ENCODE measurements around the gene ETFB.

The ETFB gene

GRCh38 chr19:51389143-51389542 is 23.0 kb upstream of the ETFB start:
- H3K36me3 Mint-ChIP-seq (ENCODE audit: low read depth), result no peaks in the 10 kb centered on the region
- no peak overlapping the region for H3K4me3 Mint-ChIP-seq
- no peak overlapping the region for H3K27ac Mint-ChIP-seq
- no peaks in the 10 kb centered on the region for H3K27me3 Mint-ChIP-seq
- H3K9me3 Mint-ChIP-seq, result no peaks in the 10 kb centered on the region
- intact Hi-C loops (cut with micrococcal nuclease), result no loop called here
- H3K4me1 Mint-ChIP-seq (ENCODE audit: low read depth), result peaks cover 21% of the 10 kb centered on the region

GRCh38 chr19:51387924-51388389 is 21.8 kb upstream of the ETFB start, which contains the start of gene LIM2:
Gene LIM2, minus strand, starts transcription at chr19:51387974. Its CDS starts 531 bp downstream, at chr19:51387443.
- Mint-ChIP-seq H3K27ac (peak within 1 kb of the TSS; percentile 18), H3K9me3 (no peaks in the 10 kb centered on the region), H3K36me3 (ENCODE audit: low read depth) (no peaks in the 10 kb centered on the region), H3K4me1 (ENCODE audit: low read depth) (peaks cover 21% of the 10 kb centered on the region), H3K27me3 (no peaks in the 10 kb centered on the region), H3K4me3 (no peak within 1 kb of the TSS)
- intact Hi-C loops (cut with micrococcal nuclease), result no loop called here

GRCh38 chr19:51386882-51387520 is 20.8 kb upstream of the ETFB start:
- peak overlapping the region; percentile 8 for H3K27ac Mint-ChIP-seq
- intact Hi-C loops (cut with micrococcal nuclease), result no loop called here
- no peaks in the 10 kb centered on the region for H3K9me3 Mint-ChIP-seq
- H3K27me3 Mint-ChIP-seq, result no peaks in the 10 kb centered on the region
- no peaks in the 10 kb centered on the region for H3K36me3 Mint-ChIP-seq (ENCODE audit: low read depth)
- H3K4me1 Mint-ChIP-seq (ENCODE audit: low read depth), result peaks cover 21% of the 10 kb centered on the region
- H3K4me3 Mint-ChIP-seq, result no peak overlapping the region

- no peaks in the 10 kb centered on the region for H3K27me3 Mint-ChIP-seq
- peaks cover 7% of the 10 kb centered on the region for H3K9me3 Mint-ChIP-seq
- H3K27ac Mint-ChIP-seq, result no peak overlapping the region
- intact Hi-C loops (cut with micrococcal nuclease), result no loop called here
- H3K36me3 Mint-ChIP-seq (ENCODE audit: low read depth), result no peaks in the 10 kb centered on the region
- no peak overlapping the region for H3K4me3 Mint-ChIP-seq
- peaks cover 6% of the 10 kb centered on the region for H3K4me1 Mint-ChIP-seq (ENCODE audit: low read depth)
Measured at GRCh38 chr19:51382004-51382403, 15.8 kb upstream of the ETFB start.

- Mint-ChIP-seq H3K9me3 (peaks cover 7% of the 10 kb centered on the region), H3K4me1 (ENCODE audit: low read depth) (peaks cover 4% of the 10 kb centered on the region), H3K27me3 (no peaks in the 10 kb centered on the region), H3K36me3 (ENCODE audit: low read depth) (no peaks in the 10 kb centered on the region), H3K4me3 (no peak overlapping the region), H3K27ac (no peak overlapping the region)
- intact Hi-C loops (cut with micrococcal nuclease), result no loop called here
Measured at GRCh38 chr19:51380379-51380778, 14.2 kb upstream of the ETFB start.

- no peak overlapping the region for H3K27ac Mint-ChIP-seq
- peaks cover 20% of the 10 kb centered on the region for H3K4me1 Mint-ChIP-seq (ENCODE audit: low read depth)
Measured at GRCh38 chr19:51377422-51377821, 11.2 kb upstream of the ETFB start.

GRCh38 chr19:51375504-51376221 is 9.5 kb upstream of the ETFB start:
- H3K36me3 Mint-ChIP-seq (ENCODE audit: low read depth), result no peaks in the 10 kb centered on the region
- H3K4me3 Mint-ChIP-seq, result no peak overlapping the region
- H3K4me1 Mint-ChIP-seq (ENCODE audit: low read depth), result peaks cover 37% of the 10 kb centered on the region
- no peaks in the 10 kb centered on the region for H3K27me3 Mint-ChIP-seq
- no peaks in the 10 kb centered on the region for H3K9me3 Mint-ChIP-seq
- intact Hi-C loops (cut with micrococcal nuclease), result no loop called here
- no peak overlapping the region for H3K27ac Mint-ChIP-seq

More at GRCh38 chr19:51377422-51377821, 11.2 kb upstream of the ETFB start:
- Mint-ChIP-seq H3K4me3 (no peak overlapping the region), H3K36me3 (ENCODE audit: low read depth) (no peaks in the 10 kb centered on the region), H3K9me3 (peaks cover 7% of the 10 kb centered on the region), H3K27me3 (no peaks in the 10 kb centered on the region)
- intact Hi-C loops (cut with micrococcal nuclease), result no loop called here

GRCh38 chr19:51372649-51373504 is 6.7 kb upstream of the ETFB start, which contains the start of gene NKG7:
Gene NKG7, minus strand, starts transcription at chr19:51372654. Its CDS starts 119 bp downstream, at chr19:51372535.
- H3K36me3 Mint-ChIP-seq (ENCODE audit: low read depth), result peaks cover 2% of the 10 kb centered on the region
- H3K27ac Mint-ChIP-seq, result no peak within 1 kb of the TSS
- peaks cover 49% of the 10 kb centered on the region for H3K4me1 Mint-ChIP-seq (ENCODE audit: low read depth)
- H3K4me3 Mint-ChIP-seq, result no peak within 1 kb of the TSS
- H3K27me3 Mint-ChIP-seq, result no peaks in the 10 kb centered on the region
- intact Hi-C loops (cut with micrococcal nuclease), result no loop called here
- no peaks in the 10 kb centered on the region for H3K9me3 Mint-ChIP-seq

- H3K27ac Mint-ChIP-seq, result no peak overlapping the region
- intact Hi-C loops (cut with micrococcal nuclease), result no loop called here
- no peak overlapping the region for H3K4me3 Mint-ChIP-seq
- H3K27me3 Mint-ChIP-seq, result no peaks in the 10 kb centered on the region
- H3K9me3 Mint-ChIP-seq, result no peaks in the 10 kb centered on the region
- H3K36me3 Mint-ChIP-seq (ENCODE audit: low read depth), result peaks cover 7% of the 10 kb centered on the region
- peaks cover 49% of the 10 kb centered on the region for H3K4me1 Mint-ChIP-seq (ENCODE audit: low read depth)
Measured at GRCh38 chr19:51372021-51372648, 5.9 kb upstream of the ETFB start.

GRCh38 chr19:51371186-51371690 is 5.0 kb upstream of the ETFB start:
- H3K27me3 Mint-ChIP-seq, result no peaks in the 10 kb centered on the region
- peaks cover 7% of the 10 kb centered on the region for H3K36me3 Mint-ChIP-seq (ENCODE audit: low read depth)
- intact Hi-C loops (cut with micrococcal nuclease), result no loop called here
- H3K9me3 Mint-ChIP-seq, result no peaks in the 10 kb centered on the region
- H3K27ac Mint-ChIP-seq, result no peak overlapping the region
- no peak overlapping the region for H3K4me3 Mint-ChIP-seq
- H3K4me1 Mint-ChIP-seq (ENCODE audit: low read depth), result peaks cover 57% of the 10 kb centered on the region

GRCh38 chr19:51370230-51370629 is 4.0 kb upstream of the ETFB start:
- Mint-ChIP-seq H3K4me3 (no peak overlapping the region), H3K9me3 (no peaks in the 10 kb centered on the region), H3K27me3 (no peaks in the 10 kb centered on the region), H3K36me3 (ENCODE audit: low read depth) (peaks cover 13% of the 10 kb centered on the region), H3K27ac (no peak overlapping the region), H3K4me1 (ENCODE audit: low read depth) (peaks cover 59% of the 10 kb centered on the region)
- intact Hi-C loops (cut with micrococcal nuclease), result no loop called here

GRCh38 chr19:51368366-51369282 is 2.4 kb upstream of the ETFB start, which contains the start of gene CLDND2:
Gene CLDND2, minus strand, starts transcription at chr19:51369003. Its CDS starts 426 bp downstream, at chr19:51368577.
- Mint-ChIP-seq H3K27ac (peak within 1 kb of the TSS; percentile 85), H3K27me3 (no peaks in the 10 kb centered on the region), H3K4me1 (ENCODE audit: low read depth) (peaks cover 65% of the 10 kb centered on the region), H3K36me3 (ENCODE audit: low read depth) (peaks cover 13% of the 10 kb centered on the region), H3K4me3 (peak within 1 kb of the TSS; percentile 77), H3K9me3 (no peaks in the 10 kb centered on the region)
- intact Hi-C loops (cut with micrococcal nuclease), result no loop called here
